ENCODE data around the gene SF3B4. TPM values are rescaled to one million over a fixed set of nuclear protein-coding genes. Genes with fewer than 3 reads are reported as not detected.

SF3B4 gene
- total and polyA plus RNA-seq, 2 of the 13 experiments (the other 11 are each of a cell fraction or from before 2014, with no cell fraction given): 13.8 to 14.8 TPM

DNA sequence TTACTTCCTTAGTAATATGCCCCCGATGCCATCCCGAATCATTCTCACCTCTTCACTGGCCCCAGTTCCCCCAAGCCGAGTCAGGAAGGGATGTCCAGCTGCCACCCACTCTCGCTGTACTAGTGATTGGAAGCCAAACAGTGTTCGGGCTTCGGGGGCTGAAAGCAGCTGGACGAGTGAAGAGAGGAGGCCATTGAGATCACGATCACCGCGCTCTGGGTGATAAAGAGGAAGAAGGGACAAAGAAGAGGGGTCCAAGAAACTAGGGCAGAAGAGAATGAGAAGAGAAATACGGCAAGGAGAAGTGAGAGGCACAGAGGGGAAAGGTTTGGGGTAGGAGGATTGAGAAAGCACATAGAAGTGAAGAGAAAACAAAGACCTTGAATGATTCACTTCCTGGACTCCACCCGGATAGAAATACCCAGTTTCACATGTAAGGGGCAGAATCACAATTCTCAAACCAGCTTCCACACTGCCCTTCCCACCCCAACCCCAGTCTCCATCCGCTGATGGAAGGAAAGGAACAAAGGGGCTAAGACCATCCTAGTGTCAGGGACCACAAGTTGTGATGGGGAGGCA, 3.7 kb upstream of the SF3B4 start:
- ChIA-PET POLR2A (no interaction called here), CTCF (ENCODE audit: low intra/inter-chr PET ratio, low total read pairs) (no interaction called here)
- intact Hi-C loops (cut with micrococcal nuclease; ENCODE audit: unreplicated experiment) (no loop called here), in situ Hi-C loops (cut with HindIII; ENCODE audit: extremely low pct_ligation_motif_present, low pct_unique_long_range_greater_than_20kb) (no loop called here)
- Histone ChIP-seq H3K4me2 (ENCODE audit: low read depth, low read length) (no peak overlapping the region), H3K27ac (ENCODE audit: extremely low read length, insufficient read depth, low read length) (no peak overlapping the region), H3K4me3 (replicated peaks in 1 of 3; ENCODE audit: insufficient read depth in 1 of 3, low read depth in 2 of 3, low read length in 3 of 3) (no peak overlapping the region), H4K20me1 (ENCODE audit: insufficient read depth, low read length) (0 out of 2 replicates have a peak, but pooled peaks cover 3% of the 10 kb centered on the region), H3K79me2 (ENCODE audit: insufficient read depth, low read length) (peaks cover 13% of the 10 kb centered on the region), H3K9me3 (ENCODE audit: low read length) (no peaks in the 10 kb centered on the region), H3K27me3 (ENCODE audit: control insufficient read depth in 1 of 2, insufficient read depth in 2 of 2, low read length in 2 of 2) (no peaks in the 10 kb centered on the region; a peak in 1 of 5 replicates), H3K4me1 (ENCODE audit: insufficient read depth, low read length) (peaks cover 29% of the 10 kb centered on the region), H2AFZ (ENCODE audit: low read length) (no peak overlapping the region), H3K36me3 (replicated peaks in 1 of 2; ENCODE audit: control insufficient read depth in 1 of 2, insufficient read depth in 2 of 2, low read length in 2 of 2) (peaks cover 0 to 1% of the 10 kb centered on the region in 2 experiments; a peak in 3 of 5 replicates), H3K9ac (ENCODE audit: insufficient read depth, low read depth, low read length) (no peak overlapping the region)
- FAIRE-seq (no peak), ATAC-seq (no peak), DNase-seq (ENCODE audit: low spot score) (no peak)
- WGBS (ENCODE audit: low lambda C conversion rate): 82% methylated on average over 13 of the region's 13 CpGs
- BruUV-seq (replicated peaks): no TSS peak
- TF ChIP-seq MIER2 (CRISPR knock-in tag; IDR thresholded peaks at IDR 0.05) (no peak), JUNB (CRISPR knock-in tag; IDR thresholded peaks at IDR 0.05; ENCODE audit: borderline replicate concordance) (no peak), PITX1 (CRISPR knock-in tag; IDR thresholded peaks at IDR 0.05) (no peak)
- TF ChIP-seq, protein P1, sequence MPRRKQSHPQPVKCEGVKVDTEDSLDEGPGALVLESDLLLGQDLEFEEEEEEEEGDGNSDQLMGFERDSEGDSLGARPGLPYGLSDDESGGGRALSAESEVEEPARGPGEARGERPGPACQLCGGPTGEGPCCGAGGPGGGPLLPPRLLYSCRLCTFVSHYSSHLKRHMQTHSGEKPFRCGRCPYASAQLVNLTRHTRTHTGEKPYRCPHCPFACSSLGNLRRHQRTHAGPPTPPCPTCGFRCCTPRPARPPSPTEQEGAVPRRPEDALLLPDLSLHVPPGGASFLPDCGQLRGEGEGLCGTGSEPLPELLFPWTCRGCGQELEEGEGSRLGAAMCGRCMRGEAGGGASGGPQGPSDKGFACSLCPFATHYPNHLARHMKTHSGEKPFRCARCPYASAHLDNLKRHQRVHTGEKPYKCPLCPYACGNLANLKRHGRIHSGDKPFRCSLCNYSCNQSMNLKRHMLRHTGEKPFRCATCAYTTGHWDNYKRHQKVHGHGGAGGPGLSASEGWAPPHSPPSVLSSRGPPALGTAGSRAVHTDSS (CRISPR knock-in tag; conservative IDR thresholded peaks at IDR 0.05): no peak

DNA sequence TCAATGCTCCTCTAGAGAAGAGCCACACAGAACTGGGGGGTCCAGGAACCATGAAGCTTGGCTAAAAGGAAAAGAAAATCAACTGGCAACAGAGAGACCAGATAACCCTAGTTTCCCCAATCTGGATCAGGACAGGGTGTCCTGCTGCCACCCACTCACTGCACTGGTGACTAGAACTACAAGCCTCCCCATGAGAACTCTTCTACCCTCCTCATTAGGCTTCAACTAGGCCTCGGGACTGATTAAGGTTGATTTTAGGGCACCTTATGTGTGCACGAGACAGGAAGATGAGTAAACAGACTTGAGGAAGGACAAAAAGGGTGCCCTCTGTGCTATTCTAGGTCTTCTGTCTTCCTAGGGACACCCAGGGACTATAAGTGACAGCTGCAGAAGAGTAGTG, 2.3 kb upstream of the SF3B4 start:
- H3K4me1 ChIP-seq (ENCODE audit: insufficient read depth, low read length): peaks cover 30% of the 10 kb centered on the region
- H3K36me3 ChIP-seq (replicated peaks in 1 of 2; ENCODE audit: control insufficient read depth in 1 of 2, insufficient read depth in 2 of 2, low read length in 2 of 2): peaks cover 2 to 16% of the 10 kb centered on the region in 2 experiments; a peak in 3 of 5 replicates
- H3K4me3 ChIP-seq (replicated peaks in 1 of 3; ENCODE audit: insufficient read depth in 1 of 3, low read depth in 2 of 3, low read length in 3 of 3): no peak overlapping the region
- no peak overlapping the region for H2AFZ ChIP-seq (ENCODE audit: low read length)
- H4K20me1 ChIP-seq (ENCODE audit: insufficient read depth, low read length): 0 out of 2 replicates have a peak, but pooled peaks cover 3% of the 10 kb centered on the region
- POLR2A ChIA-PET: interaction anchor here (2.2 kb wide), 1 partner anchor 43 kb away, joined by 27 read pairs; a partner anchor contains a TSS
- H3K27ac ChIP-seq (ENCODE audit: extremely low read length, insufficient read depth, low read length): no peak overlapping the region
- 87% methylated on average over 2 of the region's 2 CpGs for WGBS (ENCODE audit: low lambda C conversion rate)
- no peak overlapping the region for H3K9ac ChIP-seq (ENCODE audit: insufficient read depth, low read depth, low read length)
- DNase-seq (ENCODE audit: low spot score) (no peak), ATAC-seq (no peak), FAIRE-seq (no peak)
- in situ Hi-C loops (cut with HindIII; ENCODE audit: extremely low pct_ligation_motif_present, low pct_unique_long_range_greater_than_20kb) (no loop called here), intact Hi-C loops (cut with micrococcal nuclease; ENCODE audit: unreplicated experiment) (no loop called here)
- CTCF ChIA-PET (ENCODE audit: low intra/inter-chr PET ratio, low total read pairs): no interaction called here
- peaks cover 17% of the 10 kb centered on the region for H3K79me2 ChIP-seq (ENCODE audit: insufficient read depth, low read length)
- no peaks in the 10 kb centered on the region for H3K9me3 ChIP-seq (ENCODE audit: low read length)
- no peak overlapping the region for H3K4me2 ChIP-seq (ENCODE audit: low read depth, low read length)
- no peaks in the 10 kb centered on the region; a peak in 1 of 5 replicates for H3K27me3 ChIP-seq (ENCODE audit: control insufficient read depth in 1 of 2, insufficient read depth in 2 of 2, low read length in 2 of 2)
- no TSS peak for BruUV-seq (replicated peaks)
- TF ChIP-seq ZNF746 (CRISPR knock-in tag; IDR thresholded peaks at IDR 0.05) (no peak), ARNTL (CRISPR knock-in tag; IDR thresholded peaks at IDR 0.05) (no peak), MTA1 (CRISPR knock-in tag; IDR thresholded peaks at IDR 0.05; ENCODE audit: borderline replicate concordance) (no peak), PLRG1 (conservative IDR thresholded peaks at IDR 0.05) (no peak), PRMT3 (CRISPR knock-in tag; IDR thresholded peaks at IDR 0.05; ENCODE audit: borderline replicate concordance, low read depth) (no peak), HOXA7 (CRISPR knock-in tag; IDR thresholded peaks at IDR 0.05) (no peak), CENPT (CRISPR knock-in tag; IDR thresholded peaks at IDR 0.05; ENCODE audit: low read depth) (no peak)
- TF ChIP-seq, protein P2, sequence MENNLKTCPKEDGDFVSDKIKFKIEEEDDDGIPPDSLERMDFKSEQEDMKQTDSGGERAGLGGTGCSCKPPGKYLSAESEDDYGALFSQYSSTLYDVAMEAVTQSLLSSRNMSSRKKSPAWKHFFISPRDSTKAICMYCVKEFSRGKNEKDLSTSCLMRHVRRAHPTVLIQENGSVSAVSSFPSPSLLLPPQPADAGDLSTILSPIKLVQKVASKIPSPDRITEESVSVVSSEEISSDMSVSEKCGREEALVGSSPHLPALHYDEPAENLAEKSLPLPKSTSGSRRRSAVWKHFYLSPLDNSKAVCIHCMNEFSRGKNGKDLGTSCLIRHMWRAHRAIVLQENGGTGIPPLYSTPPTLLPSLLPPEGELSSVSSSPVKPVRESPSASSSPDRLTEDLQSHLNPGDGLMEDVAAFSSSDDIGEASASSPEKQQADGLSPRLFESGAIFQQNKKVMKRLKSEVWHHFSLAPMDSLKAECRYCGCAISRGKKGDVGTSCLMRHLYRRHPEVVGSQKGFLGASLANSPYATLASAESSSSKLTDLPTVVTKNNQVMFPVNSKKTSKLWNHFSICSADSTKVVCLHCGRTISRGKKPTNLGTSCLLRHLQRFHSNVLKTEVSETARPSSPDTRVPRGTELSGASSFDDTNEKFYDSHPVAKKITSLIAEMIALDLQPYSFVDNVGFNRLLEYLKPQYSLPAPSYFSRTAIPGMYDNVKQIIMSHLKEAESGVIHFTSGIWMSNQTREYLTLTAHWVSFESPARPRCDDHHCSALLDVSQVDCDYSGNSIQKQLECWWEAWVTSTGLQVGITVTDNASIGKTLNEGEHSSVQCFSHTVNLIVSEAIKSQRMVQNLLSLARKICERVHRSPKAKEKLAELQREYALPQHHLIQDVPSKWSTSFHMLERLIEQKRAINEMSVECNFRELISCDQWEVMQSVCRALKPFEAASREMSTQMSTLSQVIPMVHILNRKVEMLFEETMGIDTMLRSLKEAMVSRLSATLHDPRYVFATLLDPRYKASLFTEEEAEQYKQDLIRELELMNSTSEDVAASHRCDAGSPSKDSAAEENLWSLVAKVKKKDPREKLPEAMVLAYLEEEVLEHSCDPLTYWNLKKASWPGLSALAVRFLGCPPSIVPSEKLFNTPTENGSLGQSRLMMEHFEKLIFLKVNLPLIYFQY (CRISPR knock-in tag; IDR thresholded peaks at IDR 0.05; ENCODE audit: borderline replicate concordance): no peak
- TF ChIP-seq, protein P3, sequence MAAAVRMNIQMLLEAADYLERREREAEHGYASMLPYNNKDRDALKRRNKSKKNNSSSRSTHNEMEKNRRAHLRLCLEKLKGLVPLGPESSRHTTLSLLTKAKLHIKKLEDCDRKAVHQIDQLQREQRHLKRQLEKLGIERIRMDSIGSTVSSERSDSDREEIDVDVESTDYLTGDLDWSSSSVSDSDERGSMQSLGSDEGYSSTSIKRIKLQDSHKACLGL (CRISPR knock-in tag; IDR thresholded peaks at IDR 0.05): no peak

Measured in HepG2 (cell line).